GM23338 (cell line): ENCODE measurements around the gene DPF3. TPM values are rescaled to one million over a fixed set of nuclear protein-coding genes. Genes with fewer than 3 reads are reported as not detected.

ENCODE experiments used
- ATAC-seq: fragments of 200-7000 bp; cut with Tn5 transposase; 3 replicates; pipeline ENCODE4 v1.9.1; 2020
- DNase-seq: peaks from one replicate; pipeline ENCODE4 v3.0.0-alpha.2; 2015; ENCODE audit warnings: low spot score
- H2AFZ ChIP-seq: fragments of 200-600 bp; sonication (generic); 2 replicates; pipeline ENCODE4 v1.8.0; 2016; ENCODE audit warnings: antibody characterized with exemption, mild to moderate bottlenecking, moderate library complexity
- H3F3A ChIP-seq: fragments of 200-600 bp; sonication (generic); replicated peaks from 2 replicates; pipeline ENCODE4 v1.8.0; 2017; ENCODE audit warnings: antibody characterized with exemption, mixed run types, low read depth
- H3K27ac ChIP-seq: fragments of 200-600 bp; sonication (generic); 2 replicates; pipeline ENCODE4 v1.6.1; 2016; ENCODE audit warnings: low read depth
- H3K27me3 ChIP-seq: fragments of 200-600 bp; sonication (generic); 2 replicates; pipeline ENCODE4 v1.8.0; 2016; ENCODE audit warnings: mild to moderate bottlenecking, mixed run types, moderate library complexity; ENCODE audit not compliant: insufficient read depth
- H3K36me3 ChIP-seq: fragments of 200-600 bp; sonication (generic); 2 replicates; pipeline ENCODE4 v1.8.0; 2016; ENCODE audit warnings: mild to moderate bottlenecking; ENCODE audit not compliant: insufficient read depth
- H3K4me1 ChIP-seq: fragments of 200-600 bp; sonication (generic); 2 replicates; pipeline ENCODE4 v1.8.0; 2016; ENCODE audit warnings: mild to moderate bottlenecking, moderate library complexity; ENCODE audit not compliant: insufficient read depth
- H3K4me2 ChIP-seq: fragments of 200-600 bp; sonication (generic); 2 replicates; pipeline ENCODE4 v1.7.1; 2017; ENCODE audit warnings: mixed run types
- H3K4me3 ChIP-seq: fragments of 200-600 bp; sonication (generic); 2 replicates; pipeline ENCODE4 v1.6.1; 2016; ENCODE audit warnings: mixed run types
- H3K79me2 ChIP-seq: fragments of 200-600 bp; sonication (generic); replicated peaks from 2 replicates; pipeline ENCODE4 v1.8.0; 2017; ENCODE audit warnings: mild to moderate bottlenecking; ENCODE audit not compliant: insufficient read depth
- H3K9me2 ChIP-seq: fragments of 200-600 bp; sonication (generic); 2 replicates; pipeline ENCODE4 v1.8.0; 2017; ENCODE audit not compliant: insufficient read depth
- H4K20me1 ChIP-seq: fragments of 200-600 bp; sonication (generic); replicated peaks from 2 replicates; pipeline ENCODE4 v1.8.0; 2017; ENCODE audit warnings: mild to moderate bottlenecking; ENCODE audit not compliant: insufficient read depth
- H3K27ac Mint-ChIP-seq: 2 replicates; pipeline ENCODE4 v1.8.0; 2020; ENCODE audit warnings: inconsistent platforms, mild to moderate bottlenecking, moderate library complexity, mixed read lengths
- H3K27me3 Mint-ChIP-seq: 3 replicates; pipeline ENCODE4 v1.8.0; 2022; ENCODE audit warnings: low read depth, mild to moderate bottlenecking, moderate library complexity, mixed read lengths, inconsistent platforms; ENCODE audit not compliant: insufficient read depth, poor library complexity
- H3K36me3 Mint-ChIP-seq: 3 replicates; pipeline ENCODE4 v1.8.0; 2021; ENCODE audit warnings: low read depth, mild to moderate bottlenecking, inconsistent platforms, moderate library complexity, mixed read lengths
- H3K4me1 Mint-ChIP-seq: 3 replicates; pipeline ENCODE4 v1.8.0; 2020; ENCODE audit warnings: mild to moderate bottlenecking, inconsistent platforms, mixed read lengths
- H3K4me3 Mint-ChIP-seq: 3 replicates; pipeline ENCODE4 v1.8.0; 2021; ENCODE audit warnings: moderate library complexity, mild to moderate bottlenecking, inconsistent platforms, mixed read lengths
- H3K9me3 Mint-ChIP-seq: 3 replicates; pipeline ENCODE4 v1.8.0; 2020; ENCODE audit warnings: moderate library complexity, mild to moderate bottlenecking, inconsistent platforms, mixed read lengths
- CREB1 ChIP-seq: fragments of 250-450 bp; sonication (Bioruptor Pico); IDR thresholded peaks from 2 replicates; pipeline ENCODE4 v1.5.0; 2020; ENCODE audit warnings: low read depth, mild to moderate bottlenecking, moderate library complexity
- ETS1 ChIP-seq: IDR thresholded peaks from 2 replicates; pipeline ENCODE4 v1.6.1; 2016; ENCODE audit warnings: antibody characterized with exemption
- EZH2 ChIP-seq: fragments of 200-600 bp; sonication (generic); IDR thresholded peaks from one replicate; pipeline ENCODE4 v1.8.0; 2017; ENCODE audit warnings: antibody characterized with exemption, mild to moderate bottlenecking, low read depth; ENCODE audit not compliant: unreplicated experiment
- EZH2phosphoT487 ChIP-seq: fragments of 200-600 bp; sonication (generic); IDR thresholded peaks from one replicate; pipeline ENCODE4 v1.8.1; 2018; ENCODE audit warnings: antibody characterized with exemption; ENCODE audit not compliant: unreplicated experiment
- NANOG ChIP-seq: IDR thresholded peaks from 2 replicates; pipeline ENCODE4 v1.6.1; 2016; ENCODE audit warnings: antibody characterized with exemption, borderline replicate concordance
- POLR2AphosphoS5 ChIP-seq: IDR thresholded peaks from 2 replicates; pipeline ENCODE4 v1.6.1; 2016; ENCODE audit warnings: antibody characterized with exemption, low read depth
- STAT1 ChIP-seq: IDR thresholded peaks from one replicate; pipeline ENCODE4 v1.6.1; 2016; ENCODE audit warnings: antibody characterized with exemption; ENCODE audit not compliant: unreplicated experiment
- ZNF331 ChIP-seq: fragments of 250-450 bp; sonication (Bioruptor Pico); IDR thresholded peaks from 2 replicates; pipeline ENCODE4 v1.5.0; 2020; ENCODE audit warnings: low read depth, mild to moderate bottlenecking, moderate library complexity
- ZNF462 ChIP-seq: fragments of 250-450 bp; sonication (Bioruptor Pico); IDR thresholded peaks from 2 replicates; pipeline ENCODE4 v1.5.0; 2020; ENCODE audit warnings: mild to moderate bottlenecking, moderate library complexity
- polyA plus RNA-seq: library from polyadenylated mRNA; unstranded; fragments of >200 nt; fragmentation: Nextera tagmentation; extraction: Ambion mirVana; gene quantifications from 2 replicates; pipeline ENCODE4 v1.2.1, GENCODE V29; 2016
- total RNA-seq: library from RNA; depleted of rRNA; stranded (reverse); fragments of >200 nt; shearing (Covaris generic); gene quantifications from 2 replicates; pipeline ENCODE4 v1.2.3, GENCODE V29; 2014

Gene DPF3
- total and polyA plus RNA-seq, 2 experiments from 2014 or later: 0.18 to 1.0 TPM

GRCh38 chr14:72708222-72708621 is 185.7 kb downstream of the DPF3 start (continued):
- no peak for TF ChIP-seq ZNF462 (CRISPR knock-in tag)
- TF ChIP-seq CREB1 (CRISPR knock-in tag): no peak
- no peak for TF ChIP-seq NANOG
- TF ChIP-seq ZNF331 (CRISPR knock-in tag): no peak
- no peak for TF ChIP-seq STAT1
- no peak for TF ChIP-seq EZH2
- no peak for TF ChIP-seq POLR2AphosphoS5
- TF ChIP-seq EZH2phosphoT487: no peak
- TF ChIP-seq ETS1: no peak

- H3K9me2 ChIP-seq: no peaks in the 10 kb centered on the region
- H3K27me3 ChIP-seq: no peaks in the 10 kb centered on the region
- no peak for ATAC-seq
- H3K4me3 ChIP-seq: no peak overlapping the region
- H3K27ac ChIP-seq: no peak overlapping the region
- H3K9me3 Mint-ChIP-seq: peaks cover 5% of the 10 kb centered on the region; the same call in 2 of the 3 replicates
- no peak for DNase-seq
- H2AFZ ChIP-seq: no peak overlapping the region
- H3K36me3 ChIP-seq: no peaks in the 10 kb centered on the region
- H3K4me3 Mint-ChIP-seq: no peak overlapping the region
- H3K27ac Mint-ChIP-seq: no peak overlapping the region
- no peaks in the 10 kb centered on the region for H3K36me3 Mint-ChIP-seq
- peaks cover 24% of the 10 kb centered on the region for H3K4me1 Mint-ChIP-seq
- no peaks in the 10 kb centered on the region; the same call in 1 of the 2 replicates for H3K4me1 ChIP-seq
- H3F3A ChIP-seq: no peaks in the 10 kb centered on the region
- no peaks in the 10 kb centered on the region for H3K79me2 ChIP-seq
- H3K4me2 ChIP-seq: no peak overlapping the region
- peaks cover 15% of the 10 kb centered on the region for H3K27me3 Mint-ChIP-seq
- no peaks in the 10 kb centered on the region for H4K20me1 ChIP-seq
- TF ChIP-seq ZNF462 (CRISPR knock-in tag): no peak
- TF ChIP-seq NANOG: no peak
- TF ChIP-seq POLR2AphosphoS5: no peak
- TF ChIP-seq ZNF331 (CRISPR knock-in tag): no peak
- no peak for TF ChIP-seq CREB1 (CRISPR knock-in tag)
Measured at GRCh38 chr14:72706485-72706884, 187.4 kb downstream of the DPF3 start.
